HS-27A (cell line): ENCODE measurements around the gene DHX15.

ENCODE experiments used
- DNase-seq: peaks from one replicate; pipeline ENCODE4 v3.0.0-alpha.2; 2012; ENCODE audit warnings: low read depth, missing footprints

Gene DHX15

GRCh38 chr4:24482871-24483270 is 101.5 kb downstream of the DHX15 start:
- no peak for DNase-seq

- DNase-seq = no peak
These were observed 106.4 kb downstream of the DHX15 start for GRCh38 chr4:24477919-24478318.
